HG02623 (cell line): ENCODE data around the gene ZGRF1.
"Not testable (repeated sequence)": the region's sequence is repeated elsewhere in the genome, so short reads cannot be mapped to it uniquely, and the experiment has no call there.

ENCODE experiments used
- ATAC-seq: cut with Tn5 transposase; IDR thresholded peaks from one replicate; pipeline ENCODE4 v1.9.1; 2021; ENCODE audit warnings: moderate library complexity; ENCODE audit not compliant: unreplicated experiment

Gene ZGRF1

GRCh38 chr4:112642526-112642925, 5.8 kb upstream of the ZGRF1 start:
- ATAC-seq, result no peak

GRCh38 chr4:112637552-112637866, 800 bp upstream of the ZGRF1 start:
- no peak for ATAC-seq

DNA sequence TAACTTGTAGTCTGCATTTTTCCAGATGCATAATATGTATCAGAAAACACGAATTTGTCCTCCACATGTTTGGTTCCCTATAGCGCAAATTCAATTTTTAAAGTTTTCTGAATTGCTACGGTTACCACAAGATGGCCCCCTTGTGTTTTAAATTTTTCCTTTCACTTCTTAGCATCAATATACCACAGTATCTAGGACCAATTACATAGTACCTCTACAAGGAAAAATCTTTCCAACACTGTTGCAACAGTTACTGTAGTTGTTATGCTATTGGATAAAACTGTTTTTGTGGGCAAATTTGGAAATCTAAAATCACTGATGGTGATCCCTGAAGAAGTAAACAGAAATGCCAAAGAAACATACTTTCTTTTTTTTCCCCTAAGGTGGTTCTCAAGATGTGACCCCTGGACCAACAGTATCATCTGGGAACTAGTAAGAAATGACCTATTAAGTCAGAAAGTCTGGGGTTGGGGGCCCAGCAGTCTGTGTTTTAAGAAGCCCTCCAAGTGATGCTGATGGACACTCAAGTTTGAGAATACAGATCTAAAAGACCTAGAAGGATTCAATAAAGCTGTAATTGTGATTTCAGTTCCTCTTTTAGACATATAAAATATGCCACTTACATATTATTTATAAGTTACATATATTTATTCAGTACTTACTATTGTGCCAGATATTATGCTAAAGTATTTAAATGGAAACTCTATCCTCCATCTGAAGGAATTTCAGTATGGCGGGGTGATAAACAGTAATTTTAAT, 3.1 kb downstream of the ZGRF1 start:
- no peak for ATAC-seq

- no peak for ATAC-seq
Observed at GRCh38 chr4:112626228-112626627, 10.5 kb downstream of the ZGRF1 start.

GRCh38 chr4:112616984-112617383, 19.7 kb downstream of the ZGRF1 start:
- no peak for ATAC-seq

DNA sequence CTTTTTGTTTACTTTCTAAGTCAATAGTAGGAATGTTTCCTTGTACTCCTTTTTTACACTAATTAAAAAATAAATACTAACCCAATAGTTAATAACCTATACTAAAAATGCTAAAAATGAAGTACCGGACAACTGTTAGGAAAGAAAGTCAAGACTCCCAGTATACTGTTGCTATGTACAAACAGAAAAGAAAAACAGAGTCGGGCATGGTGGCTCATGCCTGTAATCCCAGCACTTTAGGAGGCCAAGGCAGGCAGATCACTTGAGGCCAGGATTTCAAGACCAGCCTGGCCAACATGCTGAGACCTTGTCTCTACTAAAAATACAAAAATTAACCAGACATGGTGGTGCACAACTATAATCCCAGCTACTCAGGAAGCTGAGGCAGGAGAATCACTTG, 23.9 kb downstream of the ZGRF1 start:
- not testable (repeated sequence) for ATAC-seq

GRCh38 chr4:112604589-112604988, 32.1 kb downstream of the ZGRF1 start:
- ATAC-seq, result peak; percentile 80

DNA sequence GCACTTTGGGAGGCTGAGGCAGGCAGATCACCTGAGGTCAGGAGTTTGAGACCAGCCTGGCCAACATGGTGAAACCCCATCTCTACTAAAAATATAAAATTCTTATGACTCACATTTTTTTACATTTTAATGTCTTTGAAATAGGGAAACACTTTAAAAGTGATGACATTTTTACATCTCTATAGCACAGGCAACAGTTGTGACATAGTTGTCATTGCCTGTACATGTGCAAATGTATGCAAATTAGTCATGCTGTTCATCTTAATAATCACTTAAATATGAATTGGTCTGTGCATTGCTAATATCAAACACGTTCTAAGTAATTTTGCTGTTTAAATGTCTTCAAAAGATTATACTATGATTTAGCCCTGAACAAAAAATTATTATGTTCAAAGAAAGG, 41.7 kb downstream of the ZGRF1 start:
- no peak for ATAC-seq

DNA sequence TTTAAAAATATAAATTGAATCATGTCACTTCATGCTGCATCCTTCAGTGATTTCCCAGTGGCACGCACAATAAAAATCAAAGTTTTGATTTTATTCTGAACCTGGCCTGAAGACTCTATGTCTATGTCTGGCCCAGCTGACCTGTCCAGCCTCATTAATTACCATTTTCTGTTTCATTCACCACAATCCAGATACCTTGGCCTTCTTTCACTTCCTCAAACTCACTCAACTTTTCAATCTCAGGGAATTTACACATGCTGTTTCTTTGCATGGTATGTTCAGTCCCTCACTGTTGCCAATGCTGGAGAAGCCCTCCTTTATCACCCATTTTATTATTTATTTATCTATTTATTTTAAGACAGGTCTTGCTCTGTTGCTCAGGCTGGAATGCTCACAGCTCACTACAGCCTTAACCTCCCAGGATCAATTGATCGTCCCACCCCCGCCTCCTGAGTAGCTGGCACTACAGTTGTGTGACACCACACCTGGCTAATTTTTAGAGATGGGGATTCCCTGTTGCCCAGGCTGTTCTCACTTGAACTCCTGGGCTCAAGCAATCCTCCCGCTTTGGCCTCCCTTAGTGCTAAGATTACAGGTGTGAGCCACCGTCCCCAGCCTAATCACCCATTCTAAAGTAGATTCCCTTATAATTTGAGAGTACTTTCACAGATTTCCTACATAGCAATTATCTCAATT, 43.1 kb downstream of the ZGRF1 start:
- ATAC-seq, result peak; percentile 70

DNA sequence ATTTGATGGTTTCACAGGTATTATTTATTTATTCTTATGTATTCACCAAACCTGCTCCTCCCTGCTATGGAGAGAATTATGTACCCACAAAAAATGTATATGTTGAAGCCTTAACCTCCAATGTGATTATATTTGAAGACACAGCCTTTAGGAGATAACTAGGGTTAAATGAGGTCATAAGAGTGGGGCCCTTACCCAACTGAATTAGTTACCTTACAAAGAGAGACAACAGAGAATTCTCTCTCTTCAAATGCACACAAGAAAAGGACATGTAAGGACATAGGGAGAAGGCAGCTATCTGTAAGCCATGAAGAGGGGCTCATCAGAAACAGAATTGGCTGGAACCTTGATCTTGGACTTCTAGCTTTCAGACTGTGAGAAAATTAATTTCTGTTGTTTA, 44.0 kb downstream of the ZGRF1 start:
- ATAC-seq, result no peak

DNA sequence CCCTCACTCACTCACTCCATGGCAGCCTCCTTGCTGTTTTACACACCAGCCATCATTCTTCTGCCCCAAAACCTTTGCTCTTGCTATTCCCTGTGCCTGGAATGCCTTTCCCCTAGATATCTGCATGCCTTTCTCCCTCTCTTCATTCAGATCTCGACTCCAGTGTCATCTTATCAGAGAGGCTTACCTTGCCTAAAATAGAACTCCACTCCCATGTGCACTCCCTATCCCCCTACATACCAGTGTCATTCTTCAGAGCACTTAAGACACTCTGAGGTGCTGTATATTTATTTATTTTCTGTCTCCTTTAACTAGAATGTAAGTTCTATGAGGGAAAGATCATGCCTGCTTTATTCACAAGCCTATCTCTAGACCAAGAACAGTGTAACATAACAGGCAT, 45.1 kb downstream of the ZGRF1 start:
- ATAC-seq, result no peak

DNA sequence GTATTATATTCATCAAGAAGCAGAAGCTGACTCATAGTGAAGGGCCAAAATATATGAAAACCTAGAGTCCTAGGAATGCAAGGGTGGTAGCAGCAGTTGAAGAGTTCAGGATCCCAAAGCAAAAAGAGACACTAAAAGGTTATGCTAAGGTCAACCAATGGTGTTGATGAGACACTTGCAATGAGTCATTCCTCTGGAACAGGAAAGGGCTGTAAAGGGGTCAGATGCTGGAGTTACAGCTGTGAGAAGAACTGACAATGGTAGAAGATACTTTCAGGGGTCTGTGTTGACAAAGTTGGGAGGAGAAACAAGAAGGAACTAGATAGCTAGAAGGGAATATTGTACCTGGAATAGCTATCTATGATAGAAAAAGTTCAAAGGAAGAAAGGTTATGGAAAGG, 47.5 kb downstream of the ZGRF1 start:
- no peak for ATAC-seq

GRCh38 chr4:112585977-112586736, 50.6 kb downstream of the ZGRF1 start:
- no peak for ATAC-seq

- no peak for ATAC-seq
Observed at GRCh38 chr4:112567536-112567935, 69.2 kb downstream of the ZGRF1 start.

DNA sequence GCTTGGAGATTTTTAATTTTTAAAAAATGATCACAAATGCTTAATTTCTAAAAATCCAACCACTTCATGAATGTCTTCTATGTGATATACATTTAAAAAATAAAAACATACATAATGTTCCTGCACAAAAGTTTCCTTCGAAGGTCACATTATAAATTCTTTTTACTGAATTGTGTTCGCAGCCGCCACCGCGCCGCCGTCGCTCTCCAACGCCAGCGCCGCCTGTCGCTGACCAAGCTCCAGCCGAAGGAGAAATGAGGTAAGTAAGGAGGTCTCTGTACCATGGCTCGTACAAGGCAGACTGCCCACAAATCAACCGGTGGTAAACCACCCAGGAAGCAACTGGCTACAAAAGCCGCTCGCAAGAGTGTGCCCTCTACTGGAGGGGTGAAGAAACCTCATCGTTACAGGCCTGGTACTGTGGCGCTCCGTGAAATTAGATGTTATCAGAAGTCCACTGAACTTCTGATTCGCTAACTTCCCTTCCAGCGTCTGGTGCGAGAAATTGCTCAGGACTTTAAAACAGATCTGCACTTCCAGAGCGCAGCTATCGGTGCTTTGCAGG, 71.9 kb downstream of the ZGRF1 start:
- ATAC-seq, result no peak

GRCh38 chr4:112563431-112564200, 73.1 kb downstream of the ZGRF1 start:
- ATAC-seq, result no peak

DNA sequence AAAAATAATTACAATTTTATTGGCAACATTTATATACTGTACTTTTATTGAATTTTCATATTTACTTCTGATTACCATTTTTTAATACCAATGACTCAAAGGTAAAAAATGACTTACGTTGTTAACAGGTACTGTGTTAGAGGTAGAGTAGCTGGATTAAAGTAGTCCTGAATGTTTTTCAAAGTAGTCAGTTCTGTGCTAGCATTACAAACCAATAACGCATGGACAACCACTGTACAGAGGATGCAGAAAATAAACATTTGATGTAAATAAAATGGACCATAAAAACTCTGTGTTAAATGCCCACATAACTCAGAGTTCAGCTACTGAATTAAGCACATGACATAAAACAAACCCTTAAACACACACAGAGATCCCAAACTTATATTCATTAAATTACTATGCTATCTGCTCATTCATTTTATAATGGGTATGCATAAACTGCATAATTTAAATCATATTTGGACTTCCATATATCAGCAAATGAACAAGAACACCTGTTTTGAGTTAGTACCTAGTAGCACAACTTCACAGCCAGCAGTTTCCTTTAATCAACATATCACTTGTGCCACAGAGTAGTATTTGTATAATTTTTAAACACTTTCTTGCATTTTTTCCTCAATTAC, 74.3 kb downstream of the ZGRF1 start:
- ATAC-seq, result no peak

DNA sequence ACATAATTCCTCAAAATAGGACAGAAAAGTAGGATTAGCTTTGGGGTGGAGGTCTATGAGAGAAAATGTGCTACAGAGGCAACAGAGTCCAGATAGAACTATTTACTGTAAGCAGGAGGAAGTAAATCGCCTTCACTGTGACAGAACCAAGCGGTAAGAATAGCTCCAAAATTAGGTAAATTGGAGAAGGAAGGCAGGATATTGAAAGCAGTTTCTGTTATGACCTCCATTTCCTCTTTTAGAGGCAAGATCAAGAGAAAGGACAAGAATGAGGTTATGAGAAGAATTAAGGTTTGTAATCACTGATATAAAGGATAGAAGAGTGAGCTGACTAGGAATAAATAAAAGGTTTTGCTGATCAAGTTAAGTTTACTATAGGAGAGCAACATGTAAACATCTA, 76.6 kb downstream of the ZGRF1 start:
- ATAC-seq, result no peak

DNA sequence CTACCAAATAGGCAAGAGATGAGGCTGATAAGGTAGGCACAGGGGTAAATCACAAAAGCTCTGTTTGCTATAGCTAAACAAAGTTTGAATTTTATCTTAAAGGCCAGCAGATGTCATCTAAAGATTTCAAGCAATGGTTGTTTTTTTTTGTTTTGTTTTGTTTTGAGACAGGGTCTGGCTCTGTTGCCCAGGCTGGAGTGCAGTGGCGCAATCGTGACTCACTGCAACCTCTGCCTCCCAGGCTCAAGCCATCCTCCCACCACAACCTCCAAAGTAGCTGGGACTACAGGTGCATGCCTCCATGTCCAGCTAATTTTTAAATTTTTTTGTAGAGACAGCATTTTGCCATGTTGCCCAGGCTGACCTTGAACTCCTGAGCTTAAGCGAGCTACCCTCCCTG, 77.7 kb downstream of the ZGRF1 start:
- no peak for ATAC-seq

- no peak for ATAC-seq
Observed at GRCh38 chr4:112557676-112558411, 78.9 kb downstream of the ZGRF1 start.
